ENCODE data around the gene THAP7.

DNA sequence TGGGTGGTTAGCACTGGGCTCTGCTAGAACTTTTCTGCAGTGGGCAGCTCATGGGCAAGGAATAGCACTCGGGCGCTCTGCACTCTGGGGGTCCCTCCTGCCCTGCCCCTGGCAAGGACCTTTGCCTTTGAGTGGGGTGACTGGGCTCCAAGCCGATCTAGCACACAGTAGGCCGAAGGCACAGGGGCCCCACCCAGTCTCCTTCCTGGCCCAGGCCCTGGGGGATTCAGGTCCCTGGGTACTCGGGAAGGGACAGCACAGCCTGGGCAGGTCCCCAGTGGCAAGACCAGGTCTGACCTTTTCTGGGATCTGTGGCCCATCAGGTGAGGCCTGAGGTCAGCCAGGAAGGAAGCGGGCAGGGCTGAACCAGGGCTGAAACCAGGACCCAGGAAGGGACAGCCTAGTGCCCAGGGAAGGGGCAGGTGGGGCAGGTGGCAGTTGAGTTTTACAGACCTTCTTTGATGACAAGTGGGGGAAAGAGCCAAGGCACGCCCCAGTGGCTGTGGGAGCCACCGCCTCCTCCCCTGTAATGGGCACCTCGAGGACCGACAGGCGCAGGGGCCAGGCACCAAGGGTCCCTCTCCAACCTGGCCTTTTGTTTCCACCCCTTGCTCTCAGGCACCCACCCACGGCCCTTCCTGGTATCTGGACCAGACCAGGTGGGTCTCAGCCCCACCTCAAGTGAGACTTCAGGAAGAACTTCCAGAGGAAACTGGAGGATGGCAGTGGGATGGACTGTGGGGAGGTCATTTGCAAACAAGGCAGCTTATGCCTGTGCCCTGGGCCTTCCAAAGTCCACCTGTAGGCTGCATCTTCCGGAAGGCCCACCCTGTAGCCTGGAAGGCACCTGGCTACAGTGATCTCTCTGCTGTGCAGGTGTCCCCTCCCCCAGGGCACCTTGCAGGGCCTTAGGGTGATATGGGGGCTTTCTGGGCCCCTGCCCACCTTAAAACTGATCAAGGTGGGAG lies 35.7 kb downstream of the THAP7 start:
- TF ChIP-seq, protein P1, sequence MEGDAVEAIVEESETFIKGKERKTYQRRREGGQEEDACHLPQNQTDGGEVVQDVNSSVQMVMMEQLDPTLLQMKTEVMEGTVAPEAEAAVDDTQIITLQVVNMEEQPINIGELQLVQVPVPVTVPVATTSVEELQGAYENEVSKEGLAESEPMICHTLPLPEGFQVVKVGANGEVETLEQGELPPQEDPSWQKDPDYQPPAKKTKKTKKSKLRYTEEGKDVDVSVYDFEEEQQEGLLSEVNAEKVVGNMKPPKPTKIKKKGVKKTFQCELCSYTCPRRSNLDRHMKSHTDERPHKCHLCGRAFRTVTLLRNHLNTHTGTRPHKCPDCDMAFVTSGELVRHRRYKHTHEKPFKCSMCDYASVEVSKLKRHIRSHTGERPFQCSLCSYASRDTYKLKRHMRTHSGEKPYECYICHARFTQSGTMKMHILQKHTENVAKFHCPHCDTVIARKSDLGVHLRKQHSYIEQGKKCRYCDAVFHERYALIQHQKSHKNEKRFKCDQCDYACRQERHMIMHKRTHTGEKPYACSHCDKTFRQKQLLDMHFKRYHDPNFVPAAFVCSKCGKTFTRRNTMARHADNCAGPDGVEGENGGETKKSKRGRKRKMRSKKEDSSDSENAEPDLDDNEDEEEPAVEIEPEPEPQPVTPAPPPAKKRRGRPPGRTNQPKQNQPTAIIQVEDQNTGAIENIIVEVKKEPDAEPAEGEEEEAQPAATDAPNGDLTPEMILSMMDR (IDR thresholded peaks at IDR 0.05), result no peak
- no peak for TF ChIP-seq ZFX (IDR thresholded peaks at IDR 0.05; ENCODE audit: borderline replicate concordance)
